Smooth muscle cell (in vitro differentiated cells): ENCODE data around the gene FAM98C. TPM values are rescaled to one million over a fixed set of nuclear protein-coding genes. Genes with fewer than 3 reads are reported as not detected.
A peak's percentile ranks its signal among the peaks of the same experiment; 100 is the strongest.

Experiments used
- DNase-seq: peaks from one replicate; lab custom pipeline; 2025; ENCODE audit not compliant: unreplicated experiment; lab: John Stamatoyannopoulos, UW
- H2AFZ ChIP-seq: fragments of 200-600 bp; sonication (generic); 2 replicates; pipeline ENCODE4 v1.6.0; 2016; ENCODE audit warnings: antibody characterized with exemption, low read depth, mild to moderate bottlenecking
- H3F3A ChIP-seq: fragments of 200-600 bp; sonication (generic); 2 replicates; pipeline ENCODE4 v1.6.0; 2017; ENCODE audit warnings: antibody characterized with exemption, low read depth
- H3K27ac ChIP-seq: fragments of 200-600 bp; sonication (generic); 2 replicates; pipeline ENCODE4 v1.5.1; 2016; ENCODE audit warnings: low read depth, mild to moderate bottlenecking
- H3K27me3 ChIP-seq: fragments of 200-600 bp; sonication (generic); 2 replicates; pipeline ENCODE4 v1.6.1; 2016; ENCODE audit warnings: low read depth, mild to moderate bottlenecking
- H3K36me3 ChIP-seq: fragments of 200-600 bp; sonication (generic); 2 replicates; pipeline ENCODE4 v1.5.1; 2016; ENCODE audit warnings: low read depth
- H3K4me1 ChIP-seq: fragments of 200-600 bp; sonication (generic); 2 replicates; pipeline ENCODE4 v1.5.1; 2016; ENCODE audit warnings: low read depth
- H3K4me2 ChIP-seq: fragments of 200-600 bp; sonication (generic); 2 replicates; pipeline ENCODE4 v1.6.0; 2016; ENCODE audit warnings: mild to moderate bottlenecking
- H3K4me3 ChIP-seq: fragments of 200-600 bp; sonication (generic); 2 replicates; pipeline ENCODE4 v1.5.1; 2016; ENCODE audit warnings: mild to moderate bottlenecking
- H3K79me2 ChIP-seq: fragments of 200-600 bp; sonication (generic); 2 replicates; pipeline ENCODE4 v1.6.0; 2016; ENCODE audit warnings: low read depth, mild to moderate bottlenecking
- H3K9ac ChIP-seq: fragments of 200-600 bp; sonication (generic); 2 replicates; pipeline ENCODE4 v1.6.0; 2016; ENCODE audit warnings: low read depth
- H3K9me3 ChIP-seq: fragments of 200-600 bp; sonication (generic); replicated peaks from 2 replicates; pipeline ENCODE4 v1.5.1; 2016; ENCODE audit warnings: low read depth
- H4K20me1 ChIP-seq: fragments of 200-600 bp; sonication (generic); 2 replicates; pipeline ENCODE4 v1.6.0; 2016; ENCODE audit warnings: low read depth
- WGBS: methylation state at CpG from one replicate; pipeline ENCODE4 v1.1.7; 2016; ENCODE audit warnings: low lambda C conversion rate; 5-methylcytosine and 5-hydroxymethylcytosine counted together
- polyA plus RNA-seq: library from polyadenylated mRNA; unstranded; fragments of >200 nt; fragmentation: Nextera tagmentation; extraction: Ambion mirVana; gene quantifications from 2 replicates; pipeline ENCODE4 v1.2.1, GENCODE V29; 2016
- total RNA-seq: library from RNA; depleted of rRNA; stranded (reverse); fragments of >200 nt; gene quantifications from 2 replicates; pipeline ENCODE4 v1.2.3, GENCODE V29; 2014
- TF ChIP-seq, protein P1 (sequence below): fragments of 200-600 bp; sonication (generic); IDR thresholded peaks from 2 replicates; pipeline ENCODE4 v1.5.1; 2017; ENCODE audit warnings: borderline replicate concordance, mild to moderate bottlenecking, antibody characterized with exemption; ENCODE audit not compliant: insufficient read depth, poor library complexity, severe bottlenecking

FAM98C gene
- total and polyA plus RNA-seq, 2 experiments from 2014 or later, result 8.5 to 15.9 TPM

DNA sequence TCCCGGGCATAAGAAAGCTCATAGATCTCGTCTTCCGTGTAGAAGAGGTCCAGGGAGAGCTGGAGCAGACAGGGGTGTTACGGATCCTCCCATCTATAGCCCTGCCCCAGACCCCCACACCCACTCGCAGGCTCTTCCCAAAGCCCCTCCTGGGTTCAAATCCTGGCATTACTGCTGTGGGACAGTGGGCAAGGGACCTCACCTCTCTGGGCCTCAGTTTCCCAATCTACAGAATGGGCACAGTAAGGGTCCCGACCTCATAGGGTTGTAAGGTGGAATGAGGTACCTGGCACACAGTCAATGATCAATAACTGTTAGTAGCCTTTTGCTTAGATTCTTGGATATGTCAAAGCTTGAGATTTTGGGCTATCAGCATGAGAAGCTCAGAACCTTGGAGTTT, 10.5 kb downstream of the FAM98C start:
- H3K27me3 ChIP-seq, result peaks cover 5% of the 10 kb centered on the region
- 99% methylated on average over 4 of the region's 6 CpGs for WGBS
- H3K4me3 ChIP-seq, result no peak overlapping the region
- no peaks in the 10 kb centered on the region for H3K36me3 ChIP-seq
- no peak for DNase-seq
- no peak overlapping the region for H3K27ac ChIP-seq
- TF ChIP-seq, protein P1, sequence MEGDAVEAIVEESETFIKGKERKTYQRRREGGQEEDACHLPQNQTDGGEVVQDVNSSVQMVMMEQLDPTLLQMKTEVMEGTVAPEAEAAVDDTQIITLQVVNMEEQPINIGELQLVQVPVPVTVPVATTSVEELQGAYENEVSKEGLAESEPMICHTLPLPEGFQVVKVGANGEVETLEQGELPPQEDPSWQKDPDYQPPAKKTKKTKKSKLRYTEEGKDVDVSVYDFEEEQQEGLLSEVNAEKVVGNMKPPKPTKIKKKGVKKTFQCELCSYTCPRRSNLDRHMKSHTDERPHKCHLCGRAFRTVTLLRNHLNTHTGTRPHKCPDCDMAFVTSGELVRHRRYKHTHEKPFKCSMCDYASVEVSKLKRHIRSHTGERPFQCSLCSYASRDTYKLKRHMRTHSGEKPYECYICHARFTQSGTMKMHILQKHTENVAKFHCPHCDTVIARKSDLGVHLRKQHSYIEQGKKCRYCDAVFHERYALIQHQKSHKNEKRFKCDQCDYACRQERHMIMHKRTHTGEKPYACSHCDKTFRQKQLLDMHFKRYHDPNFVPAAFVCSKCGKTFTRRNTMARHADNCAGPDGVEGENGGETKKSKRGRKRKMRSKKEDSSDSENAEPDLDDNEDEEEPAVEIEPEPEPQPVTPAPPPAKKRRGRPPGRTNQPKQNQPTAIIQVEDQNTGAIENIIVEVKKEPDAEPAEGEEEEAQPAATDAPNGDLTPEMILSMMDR, result no peak
- no peaks in the 10 kb centered on the region for H4K20me1 ChIP-seq
- H3K4me2 ChIP-seq, result no peak overlapping the region
- H3K9me3 ChIP-seq, result no peaks in the 10 kb centered on the region
- H3K4me1 ChIP-seq, result peaks cover 3% of the 10 kb centered on the region
- no peak overlapping the region for H3K9ac ChIP-seq
- no peak overlapping the region for H2AFZ ChIP-seq
- H3K79me2 ChIP-seq, result no peaks in the 10 kb centered on the region
- H3F3A ChIP-seq, result no peaks in the 10 kb centered on the region

DNA sequence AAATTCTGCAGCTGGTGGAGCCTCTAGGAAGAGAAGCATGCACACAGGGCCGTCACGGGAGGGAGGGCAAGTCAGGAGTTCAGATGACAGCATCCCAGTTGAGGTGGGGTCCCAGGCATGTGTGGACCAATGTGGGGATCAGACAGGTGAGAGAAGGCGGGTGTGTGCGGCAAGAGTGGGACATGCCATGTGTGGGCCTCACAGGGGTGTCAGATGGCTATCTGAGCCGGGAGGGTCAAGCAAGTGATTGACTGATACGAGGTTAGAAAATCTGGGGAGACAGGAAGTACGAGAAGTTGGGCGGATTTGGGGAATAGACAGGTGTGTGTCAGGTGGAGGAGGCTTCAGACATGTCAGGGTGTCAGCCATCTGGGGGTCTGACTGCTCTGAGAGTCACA, 14.3 kb downstream of the FAM98C start:
- H3K9ac ChIP-seq, result no peak overlapping the region
- TF ChIP-seq, protein P1, result no peak
- 91% methylated on average over 8 of the region's 8 CpGs for WGBS

DNA sequence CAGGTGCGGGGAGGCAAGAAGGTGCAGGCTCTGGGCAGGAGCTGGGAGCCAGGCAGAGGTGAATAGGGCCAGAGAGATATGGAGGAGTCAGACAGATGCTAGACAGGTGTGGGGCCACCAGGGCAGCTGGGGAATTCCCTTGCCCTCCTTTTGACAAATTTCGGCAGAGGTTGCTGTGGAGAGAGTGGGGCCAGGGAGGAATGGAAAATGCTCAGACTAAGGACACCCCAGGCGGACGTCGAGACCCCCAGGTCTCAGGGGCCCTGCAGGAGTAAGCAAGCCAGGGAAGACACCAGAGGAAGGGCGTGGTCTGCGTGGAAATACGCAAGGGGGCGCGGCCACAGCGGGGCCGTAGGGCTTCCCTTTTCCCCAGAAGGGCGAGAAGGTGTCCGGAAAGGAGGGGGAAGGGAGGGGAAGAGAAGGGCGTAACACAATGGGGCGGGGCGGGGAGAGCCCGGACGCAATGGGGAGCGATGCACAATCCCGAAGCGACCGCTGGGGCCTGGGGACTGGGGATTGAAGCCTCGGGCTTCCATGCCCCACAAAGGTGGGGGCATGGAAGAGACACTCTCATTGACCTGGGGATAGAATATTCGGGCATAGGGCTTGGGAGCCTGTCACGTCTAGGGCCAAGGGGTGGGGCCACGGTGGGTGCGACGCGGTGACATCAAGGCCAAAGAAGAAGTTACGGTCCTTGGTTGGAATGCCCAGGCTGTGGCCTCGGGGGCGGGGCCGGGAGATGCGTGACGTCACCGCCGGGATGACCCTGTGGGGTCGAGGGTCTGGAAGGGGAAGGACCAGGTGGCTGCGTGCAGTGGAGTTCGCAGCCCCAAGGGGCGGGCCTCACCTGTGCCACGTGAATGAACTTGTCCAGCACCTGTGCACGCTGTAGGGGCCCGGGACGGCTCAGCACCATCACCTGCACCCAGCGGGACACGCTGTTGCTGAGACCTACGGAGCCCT, 14.9 kb downstream of the FAM98C start:
- Histone ChIP-seq H2AFZ (peak overlapping the region; percentile 59), H3K9ac (no peak overlapping the region), H3F3A (no peaks in the 10 kb centered on the region), H3K4me2 (peak overlapping the region; percentile 87), H3K4me3 (peak overlapping the region; percentile 49), H3K79me2 (no peaks in the 10 kb centered on the region), H3K27ac (no peak overlapping the region), H3K27me3 (peaks cover 10% of the 10 kb centered on the region), H4K20me1 (no peaks in the 10 kb centered on the region), H3K36me3 (no peaks in the 10 kb centered on the region), H3K4me1 (peaks cover 3% of the 10 kb centered on the region), H3K9me3 (no peaks in the 10 kb centered on the region)
- DNase-seq, result no peak
- TF ChIP-seq, protein P1, result no peak
- WGBS, result 10% methylated on average over 28 of the region's 49 CpGs

More for the DNA sequence above, 14.3 kb downstream of the FAM98C start:
- no peak for DNase-seq
- no peak overlapping the region for H2AFZ ChIP-seq
- no peaks in the 10 kb centered on the region for H3F3A ChIP-seq
- H3K4me3 ChIP-seq, result no peak overlapping the region
- H3K9me3 ChIP-seq, result no peaks in the 10 kb centered on the region
- H3K4me1 ChIP-seq, result peaks cover 3% of the 10 kb centered on the region
- no peak overlapping the region for H3K27ac ChIP-seq
- H3K27me3 ChIP-seq, result peaks cover 10% of the 10 kb centered on the region
- no peak overlapping the region for H3K4me2 ChIP-seq
- no peaks in the 10 kb centered on the region for H4K20me1 ChIP-seq
- no peaks in the 10 kb centered on the region for H3K36me3 ChIP-seq
- H3K79me2 ChIP-seq, result no peaks in the 10 kb centered on the region
